ENCODE results near the gene PPP6R2.

- TF ChIP-seq CTCF (conservative IDR thresholded peaks at IDR 0.05 in 1 of 2, IDR thresholded peaks at IDR 0.05 in 1 of 2; ENCODE audit: low read depth in 1 of 2, low read length in 2 of 2) = no peak
- TF ChIP-seq EZH2 (IDR thresholded peaks at IDR 0.05; ENCODE audit: low read length, missing control alignments) = no peak
Observed at GRCh38 chr22:50483106-50483505, 140.0 kb downstream of the PPP6R2 start.
